ENCODE measurements around the gene LNP1. TPM values are rescaled to one million over a fixed set of nuclear protein-coding genes. Genes with fewer than 3 reads are reported as not detected.
A peak's percentile ranks its signal among the peaks of the same experiment; 100 is the strongest.
"Not testable (repeated sequence)": the region's sequence is repeated elsewhere in the genome, so short reads cannot be mapped to it uniquely, and the experiment has no call there.

The LNP1 gene
- total and polyA plus RNA-seq, 2 donors from 2014 or later, result 1.7 to 4.4 TPM

GRCh38 chr3:100470951-100471350, 69.6 kb downstream of the LNP1 start:
- H3K27me3 ChIP-seq (ENCODE audit: control insufficient read depth, insufficient read depth, low read length), result no peaks in the 10 kb centered on the region
- no peak for TF ChIP-seq CTCF (IDR thresholded peaks at IDR 0.05; ENCODE audit: borderline replicate concordance, extremely low read depth, insufficient read depth)
- no peaks in the 10 kb centered on the region for H3K36me3 ChIP-seq (ENCODE audit: control insufficient read depth in 2 of 3, insufficient read depth in 3 of 3, low read length in 3 of 3)
- no peak overlapping the region for H3K9ac ChIP-seq (ENCODE audit: low read length in 3 of 3)
- intact Hi-C loops (cut with DNase I), result no loop called here
- DNase-seq, result no peak
- H3K9me3 ChIP-seq (ENCODE audit: control insufficient read depth in 2 of 3, insufficient read depth in 1 of 3, low read length in 3 of 3), result peaks cover 0 to 6% (median 2%) of the 10 kb centered on the region in 3 donors
- FAIRE-seq, result no peak
- H3K4me3 ChIP-seq (ENCODE audit: low read length in 3 of 3), result no peak overlapping the region
- H3K4me1 ChIP-seq (ENCODE audit: control insufficient read depth in 2 of 3, insufficient read depth in 2 of 3, low read depth in 1 of 3, low read length in 3 of 3), result peaks cover 0 to 2% (median 0%) of the 10 kb centered on the region in 3 donors
- no peak overlapping the region for H3K27ac ChIP-seq (ENCODE audit: low read depth in 2 of 2, low read length in 2 of 2)

- no peak overlapping the region for H3K4me3 ChIP-seq (ENCODE audit: low read length in 3 of 3)
- peak in 2 of 5 donors; percentile 58 to 61 for DNase-seq
- H3K9ac ChIP-seq (ENCODE audit: low read length in 3 of 3), result no peak overlapping the region
- H3K36me3 ChIP-seq (ENCODE audit: control insufficient read depth in 2 of 3, insufficient read depth in 3 of 3, low read length in 3 of 3), result no peaks in the 10 kb centered on the region
- H3K9me3 ChIP-seq (ENCODE audit: control insufficient read depth in 2 of 3, insufficient read depth in 1 of 3, low read length in 3 of 3), result peaks cover 0 to 6% (median 2%) of the 10 kb centered on the region in 3 donors
- H3K27me3 ChIP-seq (ENCODE audit: control insufficient read depth, insufficient read depth, low read length), result no peaks in the 10 kb centered on the region
- FAIRE-seq, result no peak
- intact Hi-C loops (cut with DNase I), result no loop called here
- H3K27ac ChIP-seq (ENCODE audit: low read depth in 2 of 2, low read length in 2 of 2), result no peak overlapping the region
- TF ChIP-seq CTCF (IDR thresholded peaks at IDR 0.05; ENCODE audit: borderline replicate concordance, extremely low read depth, insufficient read depth), result no peak
- H3K4me1 ChIP-seq (ENCODE audit: control insufficient read depth in 2 of 3, insufficient read depth in 2 of 3, low read depth in 1 of 3, low read length in 3 of 3), result peaks cover 0 to under 1% (median 0%) of the 10 kb centered on the region in 3 donors
Observed at GRCh38 chr3:100471444-100471843, 70.1 kb downstream of the LNP1 start.

GRCh38 chr3:100477851-100478360, 76.6 kb downstream of the LNP1 start:
- intact Hi-C loops (cut with DNase I); DNase-seq; H3K4me1 ChIP-seq (ENCODE audit: control insufficient read depth in 2 of 3, insufficient read depth in 2 of 3, low read depth in 1 of 3, low read length in 3 of 3); H3K27me3 ChIP-seq (ENCODE audit: control insufficient read depth, insufficient read depth, low read length); H3K9me3 ChIP-seq (ENCODE audit: control insufficient read depth in 2 of 3, insufficient read depth in 1 of 3, low read length in 3 of 3); H3K36me3 ChIP-seq (ENCODE audit: control insufficient read depth in 2 of 3, insufficient read depth in 3 of 3, low read length in 3 of 3); H3K9ac ChIP-seq (ENCODE audit: low read length in 3 of 3); H3K4me3 ChIP-seq (ENCODE audit: low read length in 3 of 3); H3K27ac ChIP-seq (ENCODE audit: low read depth in 2 of 2, low read length in 2 of 2); FAIRE-seq: not testable (repeated sequence)

GRCh38 chr3:100478521-100478920, 77.2 kb downstream of the LNP1 start:
- DNase-seq; H3K9ac ChIP-seq (ENCODE audit: low read length in 3 of 3); H3K27ac ChIP-seq (ENCODE audit: low read depth in 2 of 2, low read length in 2 of 2); H3K36me3 ChIP-seq (ENCODE audit: control insufficient read depth in 2 of 3, insufficient read depth in 3 of 3, low read length in 3 of 3); H3K27me3 ChIP-seq (ENCODE audit: control insufficient read depth, insufficient read depth, low read length); H3K4me3 ChIP-seq (ENCODE audit: low read length in 3 of 3); H3K4me1 ChIP-seq (ENCODE audit: control insufficient read depth in 2 of 3, insufficient read depth in 2 of 3, low read depth in 1 of 3, low read length in 3 of 3); FAIRE-seq; H3K9me3 ChIP-seq (ENCODE audit: control insufficient read depth in 2 of 3, insufficient read depth in 1 of 3, low read length in 3 of 3); intact Hi-C loops (cut with DNase I): not testable (repeated sequence)

Data from kidney (tissue), 14 donors.